IMR-90 (cell line): ENCODE data around the gene ALKBH6. TPM values are rescaled to one million over a fixed set of nuclear protein-coding genes. Genes with fewer than 3 reads are reported as not detected.

Experiments
- ATAC-seq: fragments of 200-7000 bp; cut with Tn5 transposase; 2 replicates; pipeline ENCODE4 v1.9.1; 2020; ENCODE audit warnings: low read depth, mild to moderate bottlenecking, moderate library complexity
- BruUV-seq: library from RNA; stranded (reverse); fragments of 400-500 nt; replicated peaks from 2 replicates; lab custom pipeline; 2021; lab: Mats Ljungman, UMichigan
- CTCF ChIA-PET: fragments of 300-600 bp; formaldehyde crosslinking; extraction: SDS; loops from one replicate; lab custom pipeline; 2021; ENCODE audit warnings: antibody characterized with exemption; lab: Yijun Ruan, JAX
- POLR2A ChIA-PET: fragments of 300-600 bp; sonication (Branson Sonifier 250); formaldehyde crosslinking; loops from one replicate; lab custom pipeline; 2022; ENCODE audit warnings: antibody characterized with exemption; ENCODE audit not compliant: unreplicated experiment; lab: Charles Lee
- DNase-seq: peaks from one replicate; pipeline ENCODE4 v3.0.0; 2013
- H2AFZ ChIP-seq: replicated peaks from 2 replicates; pipeline ENCODE3; 2013; ENCODE audit warnings: low read length, mild to moderate bottlenecking; ENCODE audit not compliant: poor library complexity
- H2AK5ac ChIP-seq: 2 replicates; pipeline ENCODE4 v1.6.1; 2013; ENCODE audit warnings: low read depth, low read length, inconsistent platforms
- H2AK9ac ChIP-seq: replicated peaks from 2 replicates; pipeline ENCODE3; 2013; ENCODE audit warnings: mild to moderate bottlenecking, low read depth, low read length, moderate library complexity; ENCODE audit not compliant: poor library complexity
- H2BK120ac ChIP-seq: 2 replicates; pipeline ENCODE4 v1.6.1; 2013; ENCODE audit warnings: low read depth, low read length, inconsistent platforms
- H2BK15ac ChIP-seq: 3 replicates; pipeline ENCODE4 v1.6.1; 2013; ENCODE audit warnings: low read depth, low read length, inconsistent platforms
- H2BK20ac ChIP-seq: 2 replicates; pipeline ENCODE4 v1.6.1; 2013; ENCODE audit warnings: low read depth, mild to moderate bottlenecking, inconsistent platforms, low read length, moderate library complexity
- H2BK5ac ChIP-seq: 2 replicates; pipeline ENCODE4 v1.6.1; 2013; ENCODE audit warnings: mild to moderate bottlenecking, low read depth, low read length, inconsistent platforms; ENCODE audit not compliant: poor library complexity, severe bottlenecking
- H3K14ac ChIP-seq: replicated peaks from 2 replicates; pipeline ENCODE4 v1.6.1; 2013; ENCODE audit warnings: low read depth, low read length, inconsistent platforms
- H3K18ac ChIP-seq: 2 replicates; pipeline ENCODE4 v1.6.1; 2013; ENCODE audit warnings: low read depth, low read length, control low read depth
- H3K23ac ChIP-seq: 2 replicates; pipeline ENCODE4 v1.6.1; 2013; ENCODE audit warnings: low read depth, low read length, inconsistent platforms
- H3K27ac ChIP-seq: 2 replicates; pipeline ENCODE4 v1.5.1; 2013; ENCODE audit warnings: mild to moderate bottlenecking, control low read depth, low read length; ENCODE audit not compliant: insufficient read depth
- H3K27me3 ChIP-seq: 2 replicates; pipeline ENCODE4 v1.6.1; 2013; ENCODE audit warnings: low read length; ENCODE audit not compliant: control insufficient read depth, insufficient read depth
- H3K36me3 ChIP-seq: 2 replicates; pipeline ENCODE4 v1.6.1; 2013; ENCODE audit warnings: low read length, mixed read lengths; ENCODE audit not compliant: control insufficient read depth, insufficient read depth
- H3K4ac ChIP-seq: 2 replicates; pipeline ENCODE4 v1.6.1; 2013; ENCODE audit warnings: low read depth, low read length, inconsistent platforms
- H3K4me1 ChIP-seq: 2 replicates; pipeline ENCODE4 v1.6.1; 2013; ENCODE audit warnings: low read length, mixed read lengths; ENCODE audit not compliant: control insufficient read depth, insufficient read depth
- H3K4me2 ChIP-seq: 2 replicates; pipeline ENCODE4 v1.6.1; 2013; ENCODE audit warnings: low read depth, mild to moderate bottlenecking, control low read depth, low read length, moderate library complexity
- H3K4me3 ChIP-seq: 2 replicates; pipeline ENCODE4 v1.5.1; 2013; ENCODE audit warnings: low read depth, mild to moderate bottlenecking, control low read depth, low read length, moderate library complexity; ENCODE audit not compliant: insufficient read depth
- H3K56ac ChIP-seq: 2 replicates; pipeline ENCODE4 v1.6.1; 2013; ENCODE audit warnings: low read length, inconsistent platforms; ENCODE audit not compliant: insufficient read depth; ENCODE audit errors: extremely low read depth
- H3K79me1 ChIP-seq, 2 experiments: 2 replicates each; pipeline ENCODE4 v1.6.1; 2013; ENCODE audit warnings: low read length in 2 of 2, inconsistent platforms in 1 of 2, low read depth in 1 of 2
- H3K9ac ChIP-seq: 2 replicates; pipeline ENCODE4 v1.6.1; 2013; ENCODE audit warnings: low read depth, low read length, control low read depth
- H3K9me1 ChIP-seq: 2 replicates; pipeline ENCODE4 v1.6.1; 2013; ENCODE audit warnings: low read length, inconsistent platforms; ENCODE audit not compliant: insufficient read depth
- H3K9me3 ChIP-seq: 2 replicates; pipeline ENCODE4 v1.6.1; 2013; ENCODE audit warnings: low read length; ENCODE audit not compliant: control insufficient read depth, insufficient read depth
- H4K20me1 ChIP-seq: 2 replicates; pipeline ENCODE4 v1.6.1; 2013; ENCODE audit warnings: low read length, inconsistent platforms; ENCODE audit not compliant: insufficient read depth
- H4K5ac ChIP-seq: 2 replicates; pipeline ENCODE4 v1.6.1; 2013; ENCODE audit warnings: mild to moderate bottlenecking, low read depth, low read length, control low read depth
- H4K8ac ChIP-seq, 2 experiments: 2 replicates each; pipeline ENCODE4 v1.6.1; 2013; ENCODE audit warnings: low read depth in 2 of 2, low read length in 2 of 2, control low read depth in 1 of 2, inconsistent platforms in 1 of 2
- H4K91ac ChIP-seq: 2 replicates; pipeline ENCODE4 v1.6.1; 2013; ENCODE audit warnings: low read depth, low read length, inconsistent platforms; ENCODE audit not compliant: insufficient read depth
- CEBPB ChIP-seq: IDR thresholded peaks from 2 replicates; pipeline ENCODE4 v1.6.1; 2012; ENCODE audit warnings: low read depth, low read length, improper control_type of control experiment
- CHD1 ChIP-seq: IDR thresholded peaks from 2 replicates; pipeline ENCODE4 v1.6.1; 2012; ENCODE audit warnings: low read depth, low read length, improper control_type of control experiment
- FOS ChIP-seq: fragments of 150-350 bp; IDR thresholded peaks from 2 replicates; pipeline ENCODE4 v1.6.1; 2016; ENCODE audit warnings: low read depth, low read length
- MAFK ChIP-seq: IDR thresholded peaks from 2 replicates; pipeline ENCODE4 v1.6.1; 2012; ENCODE audit warnings: low read depth, low read length, improper control_type of control experiment
- MXI1 ChIP-seq: IDR thresholded peaks from 2 replicates; pipeline ENCODE4 v1.6.1; 2012; ENCODE audit warnings: low read depth, mild to moderate bottlenecking, low read length, moderate library complexity, borderline replicate concordance
- NFE2L2 ChIP-seq: fragments of 150-350 bp; IDR thresholded peaks from 2 replicates; pipeline ENCODE4 v1.6.1; 2016; ENCODE audit warnings: low read depth, mild to moderate bottlenecking, low read length
- POLR2A ChIP-seq: IDR thresholded peaks from 2 replicates; pipeline ENCODE4 v1.6.1; 2012; ENCODE audit warnings: mild to moderate bottlenecking, low read depth, low read length
- RAD21 ChIP-seq: IDR thresholded peaks from 2 replicates; pipeline ENCODE4 v1.6.1; 2012; ENCODE audit warnings: low read length, improper control_type of control experiment
- RFX5 ChIP-seq: IDR thresholded peaks from 2 replicates; pipeline ENCODE4 v1.8.0; 2012; ENCODE audit warnings: low read depth, mild to moderate bottlenecking, low read length, moderate library complexity
- SMC3 ChIP-seq: fragments of 150-350 bp; IDR thresholded peaks from 2 replicates; pipeline ENCODE4 v1.6.1; 2016; ENCODE audit warnings: low read depth, mild to moderate bottlenecking, antibody characterized with exemption, low read length, moderate library complexity
- USF2 ChIP-seq: fragments of 150-350 bp; IDR thresholded peaks from 2 replicates; pipeline ENCODE4 v1.6.1; 2017; ENCODE audit warnings: mild to moderate bottlenecking, antibody characterized with exemption, low read length, low read depth
- WGBS, 2 experiments: methylation state at CpG; one replicate each; pipeline versions ENCODE4 v1.1.5 to v1.1.7; 2013; ENCODE audit warnings: missing lambda C conversion rate in 2 of 2; ENCODE audit not compliant: insufficient read length in 1 of 2; ENCODE audit errors: extremely low coverage in 2 of 2; 5-methylcytosine and 5-hydroxymethylcytosine counted together
- dilution Hi-C: fragments of 300-500 bp; cut with HindIII; formaldehyde crosslinking; loops from one replicate; pipeline ENCODE4 v1.14.3; 2018; ENCODE audit warnings: low sequenced_read_pairs; ENCODE audit not compliant: unreplicated experiment
- in situ Hi-C: fragments of 300-500 bp; cut with MboI; formaldehyde crosslinking; loops from 3 replicates; pipeline ENCODE4 v1.14.3; 2019; ENCODE audit warnings: low sequenced_read_pairs, inconsistent platforms, mixed read lengths
- intact Hi-C: fragments of 100-400 bp; cut with micrococcal nuclease; formaldehyde crosslinking; loops from 2 replicates; pipeline ENCODE4 v1.10.0; 2022
- polyA plus RNA-seq, 3 experiments: library from polyadenylated mRNA; depleted of rRNA; stranded (reverse); fragments of >200 nt; gene quantifications; 2 replicates each; pipeline ENCODE4 v1.2.3, GENCODE V29; 2012; ENCODE audit warnings: low replicate concordance in 1 of 3
- total RNA-seq: library from RNA; depleted of rRNA; stranded (reverse); fragments of >200 nt; gene quantifications from 2 replicates; pipeline ENCODE4 v1.2.3, GENCODE V29; 2012
- TF ChIP-seq, protein P1 (sequence below): fragments of 150-350 bp; IDR thresholded peaks from 2 replicates; pipeline ENCODE4 v1.6.1; 2016; ENCODE audit warnings: low read depth, mild to moderate bottlenecking, low read length, moderate library complexity, borderline replicate concordance
- TF ChIP-seq, protein P2 (sequence below): conservative IDR thresholded peaks from 2 replicates; pipeline ENCODE4 v1.5.1; 2012; ENCODE audit warnings: mild to moderate bottlenecking, low read depth, low read length, improper control_type of control experiment

ALKBH6 gene
- total and polyA plus RNA-seq, 2 of the 4 experiments (the other 2 are of a cell fraction), result 12.9 to 38.7 TPM

- H3K4ac ChIP-seq, result no peak overlapping the region
- no peak overlapping the region for H2AK5ac ChIP-seq
- no peak overlapping the region for H2BK5ac ChIP-seq
- no peaks in the 10 kb centered on the region for H3K9me3 ChIP-seq
- H3K79me1 ChIP-seq, result peaks cover 7 to 37% of the 10 kb centered on the region in 2 experiments; a peak in 3 of 4 replicates
- intact Hi-C loops, result no loop called here
- no peak for ATAC-seq
- no peak overlapping the region for H2AK9ac ChIP-seq
- TF ChIP-seq POLR2A (no peak), MXI1 (no peak), RAD21 (no peak), CHD1 (no peak), FOS (no peak), USF2 (no peak), NFE2L2 (no peak), RFX5 (no peak), SMC3 (no peak), MAFK (no peak), CEBPB (no peak)
- TF ChIP-seq, protein P1, sequence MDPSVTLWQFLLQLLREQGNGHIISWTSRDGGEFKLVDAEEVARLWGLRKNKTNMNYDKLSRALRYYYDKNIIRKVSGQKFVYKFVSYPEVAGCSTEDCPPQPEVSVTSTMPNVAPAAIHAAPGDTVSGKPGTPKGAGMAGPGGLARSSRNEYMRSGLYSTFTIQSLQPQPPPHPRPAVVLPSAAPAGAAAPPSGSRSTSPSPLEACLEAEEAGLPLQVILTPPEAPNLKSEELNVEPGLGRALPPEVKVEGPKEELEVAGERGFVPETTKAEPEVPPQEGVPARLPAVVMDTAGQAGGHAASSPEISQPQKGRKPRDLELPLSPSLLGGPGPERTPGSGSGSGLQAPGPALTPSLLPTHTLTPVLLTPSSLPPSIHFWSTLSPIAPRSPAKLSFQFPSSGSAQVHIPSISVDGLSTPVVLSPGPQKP, result no peak
- TF ChIP-seq, protein P2, sequence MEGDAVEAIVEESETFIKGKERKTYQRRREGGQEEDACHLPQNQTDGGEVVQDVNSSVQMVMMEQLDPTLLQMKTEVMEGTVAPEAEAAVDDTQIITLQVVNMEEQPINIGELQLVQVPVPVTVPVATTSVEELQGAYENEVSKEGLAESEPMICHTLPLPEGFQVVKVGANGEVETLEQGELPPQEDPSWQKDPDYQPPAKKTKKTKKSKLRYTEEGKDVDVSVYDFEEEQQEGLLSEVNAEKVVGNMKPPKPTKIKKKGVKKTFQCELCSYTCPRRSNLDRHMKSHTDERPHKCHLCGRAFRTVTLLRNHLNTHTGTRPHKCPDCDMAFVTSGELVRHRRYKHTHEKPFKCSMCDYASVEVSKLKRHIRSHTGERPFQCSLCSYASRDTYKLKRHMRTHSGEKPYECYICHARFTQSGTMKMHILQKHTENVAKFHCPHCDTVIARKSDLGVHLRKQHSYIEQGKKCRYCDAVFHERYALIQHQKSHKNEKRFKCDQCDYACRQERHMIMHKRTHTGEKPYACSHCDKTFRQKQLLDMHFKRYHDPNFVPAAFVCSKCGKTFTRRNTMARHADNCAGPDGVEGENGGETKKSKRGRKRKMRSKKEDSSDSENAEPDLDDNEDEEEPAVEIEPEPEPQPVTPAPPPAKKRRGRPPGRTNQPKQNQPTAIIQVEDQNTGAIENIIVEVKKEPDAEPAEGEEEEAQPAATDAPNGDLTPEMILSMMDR, result no peak
- no peak overlapping the region for H4K5ac ChIP-seq
- H2AFZ ChIP-seq, result no peak overlapping the region
- ChIA-PET CTCF (no interaction called here), POLR2A (no interaction called here)
- H3K4me2 ChIP-seq, result no peak overlapping the region
- no peak overlapping the region for H3K4me3 ChIP-seq
- DNase-seq, result no peak
- no peak overlapping the region for H4K91ac ChIP-seq
- in situ Hi-C loops, result no loop called here
- no peak overlapping the region for H3K18ac ChIP-seq
- H2BK15ac ChIP-seq, result no peak overlapping the region
- no peak overlapping the region for H2BK120ac ChIP-seq
- BruUV-seq, result no TSS peak
- no peaks in the 10 kb centered on the region for H3K27me3 ChIP-seq
- H3K9me1 ChIP-seq, result peaks cover 11% of the 10 kb centered on the region
- WGBS, 2 experiments, result no CpG with 5 or more reads among the region's 4 CpGs
- no peak overlapping the region for H4K8ac ChIP-seq
- peaks cover 2% of the 10 kb centered on the region; the same call in 1 of the 2 replicates for H3K4me1 ChIP-seq
- no peak overlapping the region for H3K23ac ChIP-seq
- no peak overlapping the region for H3K9ac ChIP-seq
- H3K27ac ChIP-seq, result no peak overlapping the region
- no peak overlapping the region for H2BK20ac ChIP-seq
- peaks cover 9% of the 10 kb centered on the region for H3K36me3 ChIP-seq
- no peak overlapping the region for H3K56ac ChIP-seq
- peaks cover 24% of the 10 kb centered on the region for H4K20me1 ChIP-seq
- dilution Hi-C loops, result no loop called here
- H3K14ac ChIP-seq, result no peak overlapping the region
Measured at GRCh38 chr19:36003284-36003683, 10.7 kb downstream of the ALKBH6 start.
